Activated effector memory CD4-positive, alpha-beta T cell treated with anti-CD3 and anti-CD28 coated beads, Interleukin-2, amount 50 U/mL, for 16 hours (primary cell): Measurements from ENCODE around the gene LYRM1.
"Not testable (repeated sequence)": the region's sequence is repeated elsewhere in the genome, so short reads cannot be mapped to it uniquely, and the experiment has no call there.

ENCODE experiments used
- DNase-seq: peaks from one replicate; pipeline ENCODE4 v3.0.0-alpha.2; 2020

The LYRM1 gene

GRCh38 chr16:20900299-20901067 is at the start of gene LYRM1, which contains the start of gene DCUN1D3:
Gene LYRM1 (plus strand): TSS chr16:20900771. CDS start chr16:20915556, 14,785 bp downstream.
Gene DCUN1D3 (minus strand): TSS chr16:20900358. CDS start chr16:20862538, 37,820 bp downstream.
- DNase-seq, result peak; percentile 95

- no peak for DNase-seq
Measured at GRCh38 chr16:20850981-20851380, 49.6 kb upstream of the LYRM1 start.

GRCh38 chr16:20851601-20852000 is 49.0 kb upstream of the LYRM1 start:
- no peak for DNase-seq

- DNase-seq, result no peak
Measured at GRCh38 chr16:20853143-20853542, 47.4 kb upstream of the LYRM1 start.

- DNase-seq, result no peak
Measured at GRCh38 chr16:20853981-20854620, 46.5 kb upstream of the LYRM1 start.

- no peak for DNase-seq
Measured at GRCh38 chr16:20854963-20855362, 45.6 kb upstream of the LYRM1 start.

GRCh38 chr16:20857281-20857680 is 43.3 kb upstream of the LYRM1 start:
- no peak for DNase-seq

- DNase-seq, result no peak
Measured at GRCh38 chr16:20859229-20859628, 41.3 kb upstream of the LYRM1 start.

- no peak for DNase-seq
Measured at GRCh38 chr16:20859699-20860098, 40.9 kb upstream of the LYRM1 start.

GRCh38 chr16:20860361-20860760 is 40.2 kb upstream of the LYRM1 start:
- DNase-seq, result no peak

- DNase-seq, result not testable (repeated sequence)
Measured at GRCh38 chr16:20860995-20861394, 39.6 kb upstream of the LYRM1 start.

- no peak for DNase-seq
Measured at GRCh38 chr16:20862162-20862960, 38.2 kb upstream of the LYRM1 start.

GRCh38 chr16:20864376-20864775 is 36.2 kb upstream of the LYRM1 start:
- not testable (repeated sequence) for DNase-seq

- no peak for DNase-seq
Measured at GRCh38 chr16:20865420-20866131, 35.0 kb upstream of the LYRM1 start.

- no peak for DNase-seq
Measured at GRCh38 chr16:20866145-20866772, 34.3 kb upstream of the LYRM1 start.

- DNase-seq, result no peak
Measured at GRCh38 chr16:20866801-20867200, 33.8 kb upstream of the LYRM1 start.

GRCh38 chr16:20867585-20867984 is 33.0 kb upstream of the LYRM1 start:
- no peak for DNase-seq

- no peak for DNase-seq
Measured at GRCh38 chr16:20868890-20869289, 31.7 kb upstream of the LYRM1 start.

GRCh38 chr16:20870122-20870820 is 30.3 kb upstream of the LYRM1 start:
- no peak for DNase-seq

- no peak for DNase-seq
Measured at GRCh38 chr16:20871258-20871657, 29.3 kb upstream of the LYRM1 start.

- no peak for DNase-seq
Measured at GRCh38 chr16:20871941-20872815, 28.4 kb upstream of the LYRM1 start.
